ENCODE measurements around the gene TFCP2.

GRCh38 chr12:51051787-51052186 is 121.1 kb downstream of the TFCP2 start:
- no peak for TF ChIP-seq EZH2 (IDR thresholded peaks at IDR 0.05; ENCODE audit: low read length)
- TF ChIP-seq CTCF (optimal IDR thresholded peaks at IDR 0.05 in 1 of 3, IDR thresholded peaks at IDR 0.05 in 1 of 3, conservative IDR thresholded peaks at IDR 0.05 in 1 of 3; ENCODE audit: extremely low read depth in 1 of 3, insufficient read depth in 2 of 3, low read length in 3 of 3) = no peak
